ENCODE results near the gene ADAM12. TPM values are rescaled to one million over a fixed set of nuclear protein-coding genes. Genes with fewer than 3 reads are reported as not detected.

ADAM12 gene
- total RNA-seq, 1 experiment from 2014 or later: not detected

- TF ChIP-seq, protein P1, sequence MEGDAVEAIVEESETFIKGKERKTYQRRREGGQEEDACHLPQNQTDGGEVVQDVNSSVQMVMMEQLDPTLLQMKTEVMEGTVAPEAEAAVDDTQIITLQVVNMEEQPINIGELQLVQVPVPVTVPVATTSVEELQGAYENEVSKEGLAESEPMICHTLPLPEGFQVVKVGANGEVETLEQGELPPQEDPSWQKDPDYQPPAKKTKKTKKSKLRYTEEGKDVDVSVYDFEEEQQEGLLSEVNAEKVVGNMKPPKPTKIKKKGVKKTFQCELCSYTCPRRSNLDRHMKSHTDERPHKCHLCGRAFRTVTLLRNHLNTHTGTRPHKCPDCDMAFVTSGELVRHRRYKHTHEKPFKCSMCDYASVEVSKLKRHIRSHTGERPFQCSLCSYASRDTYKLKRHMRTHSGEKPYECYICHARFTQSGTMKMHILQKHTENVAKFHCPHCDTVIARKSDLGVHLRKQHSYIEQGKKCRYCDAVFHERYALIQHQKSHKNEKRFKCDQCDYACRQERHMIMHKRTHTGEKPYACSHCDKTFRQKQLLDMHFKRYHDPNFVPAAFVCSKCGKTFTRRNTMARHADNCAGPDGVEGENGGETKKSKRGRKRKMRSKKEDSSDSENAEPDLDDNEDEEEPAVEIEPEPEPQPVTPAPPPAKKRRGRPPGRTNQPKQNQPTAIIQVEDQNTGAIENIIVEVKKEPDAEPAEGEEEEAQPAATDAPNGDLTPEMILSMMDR (IDR thresholded peaks at IDR 0.05; ENCODE audit: unreplicated experiment): no peak
- DNase-seq: no peak
- CTCF ChIA-PET: no interaction called here
Observed at GRCh38 chr10:126099366-126099765, 288.9 kb downstream of the ADAM12 start.

GRCh38 chr10:126098226-126098581, 290.1 kb downstream of the ADAM12 start:
- CTCF ChIA-PET: no interaction called here
- no TSS peak for BruUV-seq (replicated peaks)
- no peaks in the 10 kb centered on the region for H3K9me3 Mint-ChIP-seq (ENCODE audit: low read depth, unreplicated experiment)

More at GRCh38 chr10:126099366-126099765, 288.9 kb downstream of the ADAM12 start:
- Mint-ChIP-seq H3K4me1 (ENCODE audit: low read depth, unreplicated experiment) (no peaks in the 10 kb centered on the region), H3K27ac (ENCODE audit: unreplicated experiment) (no peak overlapping the region), H3K9me3 (ENCODE audit: low read depth, unreplicated experiment) (no peaks in the 10 kb centered on the region), H3K36me3 (ENCODE audit: insufficient read depth, unreplicated experiment) (no peaks in the 10 kb centered on the region), H3K27me3 (ENCODE audit: unreplicated experiment) (no peaks in the 10 kb centered on the region), H3K4me3 (ENCODE audit: low read depth, unreplicated experiment) (no peak overlapping the region)
- intact Hi-C loops (cut with micrococcal nuclease; ENCODE audit: unreplicated experiment): no loop called here
- no TSS peak for BruUV-seq (replicated peaks)

GRCh38 chr10:126097558-126098225, 290.6 kb downstream of the ADAM12 start:
- DNase-seq: no peak
- TF ChIP-seq, protein P1 (IDR thresholded peaks at IDR 0.05; ENCODE audit: unreplicated experiment): no peak
- Mint-ChIP-seq H3K27ac (ENCODE audit: unreplicated experiment) (no peak overlapping the region), H3K36me3 (ENCODE audit: insufficient read depth, unreplicated experiment) (no peaks in the 10 kb centered on the region), H3K9me3 (ENCODE audit: low read depth, unreplicated experiment) (no peaks in the 10 kb centered on the region), H3K4me1 (ENCODE audit: low read depth, unreplicated experiment) (no peaks in the 10 kb centered on the region), H3K27me3 (ENCODE audit: unreplicated experiment) (no peaks in the 10 kb centered on the region), H3K4me3 (ENCODE audit: low read depth, unreplicated experiment) (no peak overlapping the region)
- BruUV-seq (replicated peaks): no TSS peak
- intact Hi-C loops (cut with micrococcal nuclease; ENCODE audit: unreplicated experiment): no loop called here
- CTCF ChIA-PET: no interaction called here

More at GRCh38 chr10:126098226-126098581, 290.1 kb downstream of the ADAM12 start:
- Mint-ChIP-seq H3K27me3 (ENCODE audit: unreplicated experiment) (no peaks in the 10 kb centered on the region), H3K27ac (ENCODE audit: unreplicated experiment) (no peak overlapping the region), H3K4me1 (ENCODE audit: low read depth, unreplicated experiment) (no peaks in the 10 kb centered on the region), H3K36me3 (ENCODE audit: insufficient read depth, unreplicated experiment) (no peaks in the 10 kb centered on the region), H3K4me3 (ENCODE audit: low read depth, unreplicated experiment) (no peak overlapping the region)
- intact Hi-C loops (cut with micrococcal nuclease; ENCODE audit: unreplicated experiment): no loop called here
- TF ChIP-seq, protein P1 (IDR thresholded peaks at IDR 0.05; ENCODE audit: unreplicated experiment): no peak
- DNase-seq: no peak

GRCh38 chr10:126094537-126094936, 293.7 kb downstream of the ADAM12 start:
- no peaks in the 10 kb centered on the region for H3K9me3 Mint-ChIP-seq (ENCODE audit: low read depth, unreplicated experiment)

More at GRCh38 chr10:126094537-126094936, 293.7 kb downstream of the ADAM12 start:
- DNase-seq: no peak
- Mint-ChIP-seq H3K27me3 (ENCODE audit: unreplicated experiment) (no peaks in the 10 kb centered on the region), H3K36me3 (ENCODE audit: insufficient read depth, unreplicated experiment) (no peaks in the 10 kb centered on the region), H3K4me3 (ENCODE audit: low read depth, unreplicated experiment) (no peak overlapping the region), H3K4me1 (ENCODE audit: low read depth, unreplicated experiment) (no peaks in the 10 kb centered on the region), H3K27ac (ENCODE audit: unreplicated experiment) (no peak overlapping the region)
- CTCF ChIA-PET: no interaction called here
- BruUV-seq (replicated peaks): no TSS peak
- intact Hi-C loops (cut with micrococcal nuclease; ENCODE audit: unreplicated experiment): no loop called here
- TF ChIP-seq, protein P1 (IDR thresholded peaks at IDR 0.05; ENCODE audit: unreplicated experiment): no peak

Data from Calu3 (cell line).